Naive B cell (primary cell): ENCODE measurements around the gene REX1BD. TPM values are rescaled to one million over a fixed set of nuclear protein-coding genes. Genes with fewer than 3 reads are reported as not detected.
A peak's percentile ranks its signal among the peaks of the same experiment; 100 is the strongest.

Source experiments
- ATAC-seq, 2 donors: fragments of 150-1000 bp; cut with Tn5 transposase; 2 replicates each; pipeline ENCODE4 v1.10.0; 2021; ENCODE audit warnings: low read depth in 2 of 2, mild to moderate bottlenecking in 2 of 2, moderate library complexity in 2 of 2
- DNase-seq: peaks from one replicate; pipeline ENCODE4 v3.0.0; 2022
- H3K27ac Mint-ChIP-seq, 6 donors: one replicate each; pipeline ENCODE4 v1.8.0; 2020 to 2022; ENCODE audit warnings: mild to moderate bottlenecking in 6 of 6, mixed read lengths in 6 of 6, moderate library complexity in 5 of 6, inconsistent platforms in 2 of 6
- H3K27me3 Mint-ChIP-seq, 3 donors: one replicate each; pipeline ENCODE4 v1.8.0; 2021 to 2022; ENCODE audit warnings: mixed read lengths in 3 of 3, mild to moderate bottlenecking in 1 of 3
- H3K36me3 Mint-ChIP-seq, 2 donors: one replicate each; pipeline ENCODE4 v1.8.0; 2020 to 2022; ENCODE audit warnings: mixed read lengths in 2 of 2, inconsistent platforms in 1 of 2, mild to moderate bottlenecking in 1 of 2
- H3K4me1 Mint-ChIP-seq, 3 donors: one replicate each; pipeline ENCODE4 v1.8.0; 2020 to 2022; ENCODE audit warnings: mixed read lengths in 3 of 3, inconsistent platforms in 1 of 3, mild to moderate bottlenecking in 1 of 3, moderate library complexity in 1 of 3
- H3K4me3 Mint-ChIP-seq, 8 donors: one replicate each; pipeline ENCODE4 v1.8.0; 2020 to 2022; ENCODE audit warnings: mild to moderate bottlenecking in 8 of 8, mixed read lengths in 8 of 8, moderate library complexity in 8 of 8, inconsistent platforms in 2 of 8
- H3K9me3 Mint-ChIP-seq, 7 donors: one replicate each; pipeline ENCODE4 v1.8.0; 2020 to 2022; ENCODE audit warnings: mixed read lengths in 7 of 7, mild to moderate bottlenecking in 5 of 7, inconsistent platforms in 2 of 7, moderate library complexity in 1 of 7
- polyA plus RNA-seq, 6 donors: library from polyadenylated mRNA; unstranded; fragments of 300-500 nt; fragmentation: Illumina TruSeq; gene quantifications; one replicate each; pipeline ENCODE4 v1.2.3, GENCODE V29; 2021; ENCODE audit warnings: low read depth in 6 of 6

The REX1BD gene
- polyA plus RNA-seq, 6 donors from 2014 or later: 76.0 to 107 (median 91.9) TPM

- H3K36me3 Mint-ChIP-seq: no peaks in the 10 kb centered on the region
- peaks cover 40 to 72% (median 66%) of the 10 kb centered on the region in 3 donors for H3K27me3 Mint-ChIP-seq
- H3K4me3 Mint-ChIP-seq: peak overlapping the region in 6 of 8 donors; percentile 2 to 75 (median 46)
- H3K27ac Mint-ChIP-seq: no peak overlapping the region
- DNase-seq (no peak), ATAC-seq (no peak)
- peaks cover 25 to 50% (median 37%) of the 10 kb centered on the region in 3 donors for H3K4me1 Mint-ChIP-seq
- H3K9me3 Mint-ChIP-seq: peaks cover 0 to 2% (median 0%) of the 10 kb centered on the region in 7 donors
These were observed 19.7 kb downstream of the REX1BD start for GRCh38 chr19:18608102-18608804.

GRCh38 chr19:18608805-18609716, 20.5 kb downstream of the REX1BD start:
- peaks cover 29 to 56% (median 39%) of the 10 kb centered on the region in 3 donors for H3K4me1 Mint-ChIP-seq
- H3K4me3 Mint-ChIP-seq: peak overlapping the region in 6 of 8 donors; percentile 2 to 75 (median 44)
- peaks cover 38 to 78% (median 70%) of the 10 kb centered on the region in 3 donors for H3K27me3 Mint-ChIP-seq
- peak overlapping the region in 1 of 6 donors; percentile 84 for H3K27ac Mint-ChIP-seq
- ATAC-seq (no peak), DNase-seq (no peak)
- no peaks in the 10 kb centered on the region for H3K36me3 Mint-ChIP-seq
- peaks cover 0 to 2% (median 0%) of the 10 kb centered on the region in 7 donors for H3K9me3 Mint-ChIP-seq

DNA sequence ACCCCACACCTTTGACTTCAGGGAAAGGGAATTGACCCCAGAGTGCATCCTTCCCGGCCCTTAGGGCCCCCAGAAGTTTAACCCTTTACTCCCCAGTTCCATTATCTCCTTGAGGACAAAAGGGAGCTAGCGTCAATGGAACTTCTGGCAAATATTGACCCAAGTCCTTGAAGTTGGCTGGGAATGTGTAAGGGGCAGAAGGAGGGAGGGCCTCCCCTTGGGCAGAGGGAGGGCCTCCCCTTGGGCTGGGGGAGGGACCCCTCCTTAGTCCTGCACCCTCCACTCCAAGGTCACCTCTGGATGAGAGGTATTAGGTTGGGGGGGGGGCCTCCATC, 21.1 kb downstream of the REX1BD start:
- no peak overlapping the region for H3K27ac Mint-ChIP-seq
- H3K4me3 Mint-ChIP-seq: peak overlapping the region in 1 of 8 donors; percentile 51
- no peaks in the 10 kb centered on the region for H3K36me3 Mint-ChIP-seq
- DNase-seq: no peak
- H3K27me3 Mint-ChIP-seq: peaks cover 38 to 79% (median 73%) of the 10 kb centered on the region in 3 donors
- H3K9me3 Mint-ChIP-seq: peaks cover 0 to 2% (median 0%) of the 10 kb centered on the region in 7 donors
- peaks cover 32 to 59% (median 41%) of the 10 kb centered on the region in 3 donors for H3K4me1 Mint-ChIP-seq
- ATAC-seq: no peak

DNA sequence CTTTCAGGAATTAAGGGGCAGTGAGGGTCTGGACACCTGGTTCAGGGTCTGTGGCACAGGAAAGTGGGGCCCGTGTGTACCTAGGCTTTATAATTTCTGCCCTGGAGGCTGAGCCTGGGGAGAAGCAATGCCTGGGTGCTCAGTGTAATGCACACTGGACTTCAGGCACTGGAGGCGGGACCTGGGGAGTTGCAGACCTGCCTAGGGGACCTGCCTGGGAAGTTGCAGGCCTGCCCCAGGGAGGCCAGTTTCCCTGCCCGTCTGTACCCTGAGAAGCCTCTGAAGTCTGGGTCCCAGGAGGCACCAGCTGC, 21.6 kb downstream of the REX1BD start:
- ATAC-seq: no peak
- Mint-ChIP-seq H3K27me3 (peaks cover 38 to 79% (median 73%) of the 10 kb centered on the region in 3 donors), H3K36me3 (no peaks in the 10 kb centered on the region), H3K9me3 (peaks cover 0 to 2% (median 0%) of the 10 kb centered on the region in 7 donors), H3K4me3 (peak overlapping the region in 2 of 8 donors; percentile 35 to 51), H3K27ac (no peak overlapping the region), H3K4me1 (peaks cover 31 to 55% (median 38%) of the 10 kb centered on the region in 3 donors)
- DNase-seq: no peak

DNA sequence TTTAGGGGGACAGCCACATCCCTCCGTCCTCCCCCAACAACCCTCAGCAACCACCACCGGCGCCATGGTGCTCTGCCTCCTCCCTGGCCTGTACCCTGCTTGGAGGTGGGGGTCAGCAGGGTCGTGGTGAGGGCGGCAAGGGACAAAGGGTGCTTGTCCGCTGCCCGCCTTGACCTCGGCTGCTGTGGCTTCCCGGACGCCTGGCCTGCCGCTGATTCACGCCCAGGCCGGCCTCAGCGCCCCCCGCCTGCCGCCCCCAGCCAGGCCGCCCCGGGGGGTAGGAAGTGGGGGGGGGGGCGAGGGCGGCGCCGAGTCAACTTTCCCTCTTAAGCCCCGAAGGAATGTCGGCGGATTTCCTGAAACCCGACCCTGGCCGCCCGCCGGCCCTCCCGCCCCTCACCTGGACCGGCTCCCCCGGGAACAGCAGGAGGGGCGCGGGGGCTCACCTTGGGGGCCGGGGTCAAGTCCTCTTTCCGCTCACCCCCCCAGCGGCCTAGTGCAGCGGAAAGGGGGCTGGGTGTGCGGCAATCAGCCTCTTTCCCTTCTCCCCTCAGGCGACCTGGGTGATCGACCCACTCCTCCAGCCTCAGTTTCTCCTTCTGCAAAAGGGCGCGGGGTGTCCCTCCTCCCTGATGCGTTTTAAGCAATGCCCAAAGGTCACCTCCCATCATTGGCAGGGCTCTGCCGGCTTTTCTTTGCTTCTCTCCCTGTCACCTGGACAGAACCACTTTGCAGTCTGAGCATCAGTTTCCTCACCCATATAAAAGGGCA, 22.1 kb downstream of the REX1BD start:
- H3K27me3 Mint-ChIP-seq: peaks cover 35 to 79% (median 68%) of the 10 kb centered on the region in 3 donors
- DNase-seq (no peak), ATAC-seq (no peak)
- H3K9me3 Mint-ChIP-seq: peaks cover 0 to 2% (median 0%) of the 10 kb centered on the region in 7 donors
- peaks cover 28 to 51% (median 36%) of the 10 kb centered on the region in 3 donors for H3K4me1 Mint-ChIP-seq
- H3K36me3 Mint-ChIP-seq: no peaks in the 10 kb centered on the region
- H3K4me3 Mint-ChIP-seq: peak overlapping the region; percentile 42 to 85 (median 69)
- H3K27ac Mint-ChIP-seq: peak overlapping the region in 3 of 6 donors; percentile 10 to 70 (median 15)

DNA sequence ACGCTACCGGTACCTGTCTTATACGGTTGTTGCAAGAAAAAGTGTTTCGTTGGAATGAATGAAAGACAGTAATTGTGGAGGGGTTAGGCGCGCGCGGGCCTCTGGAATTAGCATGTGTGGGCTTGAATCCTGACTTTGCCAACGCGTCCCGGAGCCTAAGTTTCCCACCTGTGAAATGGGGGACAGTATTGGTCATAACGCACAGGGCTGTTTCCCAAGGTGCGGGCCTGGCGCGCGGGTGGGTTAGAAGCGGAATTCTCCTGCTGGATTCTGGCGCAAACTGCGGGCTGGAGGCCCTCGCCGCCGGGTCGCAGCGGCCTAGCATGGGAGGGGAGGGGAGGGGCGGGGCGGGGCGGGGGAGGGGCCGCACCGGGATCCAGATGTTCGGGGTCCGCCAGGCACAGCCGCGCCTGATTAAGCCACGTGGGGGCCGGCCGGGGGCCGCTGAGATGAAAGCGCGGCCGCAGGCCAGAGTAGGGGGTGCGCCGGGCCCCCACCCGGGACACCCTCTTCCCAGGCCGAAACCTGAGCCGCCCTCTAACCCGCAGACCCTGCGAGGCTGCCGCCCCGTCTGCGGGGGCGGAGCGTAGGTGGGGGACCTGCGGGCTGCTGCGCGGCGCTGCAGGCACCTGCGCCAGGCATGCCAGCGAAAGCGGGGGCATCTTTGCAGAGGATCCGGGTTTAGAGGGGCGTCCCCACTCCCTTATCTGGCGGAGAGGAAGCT, 22.9 kb downstream of the REX1BD start:
- peak overlapping the region in 3 of 6 donors; percentile 10 to 70 (median 15) for H3K27ac Mint-ChIP-seq
- DNase-seq (peak; percentile 36), ATAC-seq (peak; percentile 60 to 62)

DNA sequence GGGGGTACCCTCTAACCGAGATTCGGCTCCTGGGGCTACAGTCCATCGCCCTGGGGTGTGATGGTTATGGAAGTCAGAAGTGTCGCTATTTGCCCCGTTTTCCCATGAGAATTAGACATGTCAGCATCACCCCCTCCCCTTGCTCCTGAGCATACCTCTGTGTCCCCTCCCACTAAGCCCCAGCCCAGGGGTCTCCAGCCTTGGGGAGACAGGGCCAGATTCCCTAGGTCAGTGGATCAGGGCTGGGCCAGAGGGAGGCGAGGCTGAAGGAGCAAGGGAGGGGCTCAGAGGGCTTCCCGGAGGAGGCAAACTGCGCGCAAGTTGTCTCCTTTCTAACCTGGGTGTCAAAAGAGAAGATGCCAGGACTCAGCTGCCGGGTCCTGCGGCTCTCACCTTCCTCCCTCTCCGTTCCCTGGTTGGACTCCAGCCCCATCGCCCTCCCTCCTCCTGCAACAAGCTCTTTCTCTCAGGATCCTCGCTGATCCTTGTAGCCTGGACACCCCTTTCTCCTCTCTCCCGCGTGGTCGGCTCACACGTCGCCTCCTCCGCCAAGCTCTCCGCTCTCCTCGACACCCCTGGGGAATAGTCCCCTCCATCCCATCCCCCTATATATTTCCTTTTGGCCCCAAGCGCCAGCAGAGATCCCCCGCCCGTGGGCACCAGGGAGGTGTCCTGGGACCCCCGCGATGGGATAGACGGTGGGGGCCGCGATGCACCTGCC, 23.6 kb downstream of the REX1BD start:
- no peak for DNase-seq
- no peaks in the 10 kb centered on the region for H3K36me3 Mint-ChIP-seq
- peaks cover 41 to 90% (median 71%) of the 10 kb centered on the region in 3 donors for H3K27me3 Mint-ChIP-seq
- ATAC-seq: peak; percentile 6 to 15
- H3K9me3 Mint-ChIP-seq: peaks cover 0 to 2% (median 0%) of the 10 kb centered on the region in 7 donors
- peak overlapping the region in 1 of 6 donors; percentile 8 for H3K27ac Mint-ChIP-seq
- H3K4me1 Mint-ChIP-seq: peaks cover 28 to 48% (median 34%) of the 10 kb centered on the region in 3 donors
- peak overlapping the region; percentile 72 to 91 (median 86) for H3K4me3 Mint-ChIP-seq

More for the DNA sequence above, 22.9 kb downstream of the REX1BD start:
- peaks cover 0 to 2% (median 0%) of the 10 kb centered on the region in 7 donors for H3K9me3 Mint-ChIP-seq
- peak overlapping the region; percentile 72 to 91 (median 86) for H3K4me3 Mint-ChIP-seq
- H3K36me3 Mint-ChIP-seq: no peaks in the 10 kb centered on the region
- H3K27me3 Mint-ChIP-seq: peaks cover 35 to 87% (median 68%) of the 10 kb centered on the region in 3 donors
- H3K4me1 Mint-ChIP-seq: peaks cover 28 to 51% (median 36%) of the 10 kb centered on the region in 3 donors

DNA sequence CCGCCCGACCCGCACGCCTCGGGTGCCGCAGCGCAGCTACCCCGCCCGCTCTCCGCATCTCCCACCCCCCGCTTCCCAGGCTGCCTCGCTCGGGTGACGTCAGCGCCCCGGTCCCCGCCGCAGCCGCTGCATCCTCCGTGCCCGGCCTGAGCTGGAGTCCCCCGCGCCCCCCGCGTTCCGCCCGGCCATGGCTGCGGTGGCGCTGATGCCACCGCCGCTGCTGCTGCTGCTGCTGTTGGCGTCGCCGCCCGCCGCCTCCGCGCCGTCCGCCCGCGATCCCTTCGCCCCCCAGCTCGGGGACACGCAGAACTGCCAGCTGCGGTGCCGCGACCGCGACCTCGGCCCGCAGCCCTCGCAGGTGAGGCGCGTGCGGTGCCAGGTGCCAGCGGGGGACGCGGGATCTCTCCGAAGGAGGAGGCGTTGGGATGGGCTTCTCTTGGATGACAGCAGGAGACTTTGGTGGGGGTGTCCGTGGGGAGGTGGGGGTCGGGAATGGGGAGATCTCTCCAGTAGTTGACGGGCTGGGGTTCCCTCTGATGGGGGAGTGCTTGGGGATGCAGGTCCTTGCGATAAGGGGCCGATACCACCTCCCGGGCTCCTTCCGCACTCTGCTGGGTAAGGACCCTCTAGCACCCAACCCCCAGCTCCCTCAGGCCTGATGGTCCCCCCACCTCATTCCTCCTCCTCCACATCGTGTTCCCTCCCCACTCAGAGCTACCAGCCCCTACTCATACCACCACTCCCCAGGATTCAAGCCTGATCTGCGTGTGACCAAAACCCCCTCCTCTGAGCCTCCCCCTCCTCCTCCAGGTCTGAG, 24.4 kb downstream of the REX1BD start, which contains the start of gene TMEM59L:
Gene TMEM59L, plus strand, starts transcription at position 99 of the 817 bp plus-strand sequence. Its CDS starts 89 bp downstream, at position 188.
- Mint-ChIP-seq H3K4me3 (peak within 1 kb of the TSS; percentile 72 to 91 (median 86)), H3K36me3 (no peaks in the 10 kb centered on the region), H3K4me1 (peaks cover 28 to 41% (median 28%) of the 10 kb centered on the region in 3 donors), H3K9me3 (peaks cover 0 to 2% (median 0%) of the 10 kb centered on the region in 7 donors), H3K27me3 (peaks cover 47 to 90% (median 74%) of the 10 kb centered on the region in 3 donors), H3K27ac (peak within 1 kb of the TSS in 2 of 6 donors; percentile 8 to 60)
- DNase-seq: peak; percentile 48
- ATAC-seq: peak; percentile 64 to 71

- Mint-ChIP-seq H3K9me3 (peaks cover 0 to 2% (median 0%) of the 10 kb centered on the region in 7 donors), H3K4me3 (peak overlapping the region; percentile 36 to 85 (median 80)), H3K4me1 (peaks cover 25 to 37% (median 28%) of the 10 kb centered on the region in 3 donors), H3K36me3 (no peaks in the 10 kb centered on the region), H3K27ac (peak overlapping the region in 2 of 6 donors; percentile 60 to 84), H3K27me3 (peaks cover 44 to 87% (median 68%) of the 10 kb centered on the region in 3 donors)
- DNase-seq (no peak), ATAC-seq (no peak)
These were observed 25.1 kb downstream of the REX1BD start for GRCh38 chr19:18613589-18614234.

GRCh38 chr19:18616023-18616422, 27.4 kb downstream of the REX1BD start:
- peaks cover 18 to 27% (median 22%) of the 10 kb centered on the region in 3 donors for H3K4me1 Mint-ChIP-seq
- DNase-seq (no peak), ATAC-seq (no peak)
- peak overlapping the region in 1 of 6 donors; percentile 33 for H3K27ac Mint-ChIP-seq
- H3K36me3 Mint-ChIP-seq: no peaks in the 10 kb centered on the region
- H3K9me3 Mint-ChIP-seq: peaks cover 0 to 2% (median 0%) of the 10 kb centered on the region in 7 donors
- H3K27me3 Mint-ChIP-seq: peaks cover 31 to 85% (median 57%) of the 10 kb centered on the region in 3 donors
- H3K4me3 Mint-ChIP-seq: no peak overlapping the region
